ENCODE data around the gene CACNA1B.

Gene CACNA1B

GRCh38 chr9:138075496-138075895 lies 197.9 kb downstream of the CACNA1B start:
- Histone ChIP-seq H3K27ac (no peak overlapping the region), H3K27me3 (no peaks in the 10 kb centered on the region), H3K4me3 (ENCODE audit: low read depth in 1 of 2, low read length in 1 of 2) (no peak overlapping the region), H3K36me3 (no peaks in the 10 kb centered on the region), H3K9me3 (no peaks in the 10 kb centered on the region), H3K4me1 (ENCODE audit: control insufficient read depth in 1 of 2, insufficient read depth in 1 of 2, low read depth in 1 of 2, low read length in 1 of 2) (no peaks in the 10 kb centered on the region)
- TF ChIP-seq CTCF (IDR thresholded peaks at IDR 0.05), result no peak

GRCh38 chr9:138075961-138076649 lies 198.5 kb downstream of the CACNA1B start:
- TF ChIP-seq CTCF (IDR thresholded peaks at IDR 0.05), result no peak
- no peaks in the 10 kb centered on the region for H3K36me3 ChIP-seq
- H3K4me1 ChIP-seq (ENCODE audit: control insufficient read depth in 1 of 2, insufficient read depth in 1 of 2, low read depth in 1 of 2, low read length in 1 of 2), result no peaks in the 10 kb centered on the region
- H3K4me3 ChIP-seq (ENCODE audit: low read depth in 1 of 2, low read length in 1 of 2), result no peak overlapping the region
- H3K27me3 ChIP-seq, result peaks cover under 1% of the 10 kb centered on the region
- no peak overlapping the region for H3K27ac ChIP-seq
- H3K9me3 ChIP-seq, result no peaks in the 10 kb centered on the region

GRCh38 chr9:138076650-138077009 lies 199.0 kb downstream of the CACNA1B start:
- no peak for TF ChIP-seq CTCF (IDR thresholded peaks at IDR 0.05)
- peaks cover 5% of the 10 kb centered on the region for H3K27me3 ChIP-seq

GRCh38 chr9:138077126-138077525 lies 199.5 kb downstream of the CACNA1B start:
- Histone ChIP-seq H3K27ac (no peak overlapping the region), H3K27me3 (peaks cover 5% of the 10 kb centered on the region), H3K36me3 (no peaks in the 10 kb centered on the region), H3K4me3 (ENCODE audit: low read depth in 1 of 2, low read length in 1 of 2) (no peak overlapping the region), H3K4me1 (ENCODE audit: control insufficient read depth in 1 of 2, insufficient read depth in 1 of 2, low read depth in 1 of 2, low read length in 1 of 2) (no peaks in the 10 kb centered on the region), H3K9me3 (no peaks in the 10 kb centered on the region)
- no peak for TF ChIP-seq CTCF (IDR thresholded peaks at IDR 0.05)

More at GRCh38 chr9:138076650-138077009, 199.0 kb downstream of the CACNA1B start:
- H3K36me3 ChIP-seq, result no peaks in the 10 kb centered on the region
- no peaks in the 10 kb centered on the region for H3K9me3 ChIP-seq
- H3K27ac ChIP-seq, result no peak overlapping the region
- H3K4me3 ChIP-seq (ENCODE audit: low read depth in 1 of 2, low read length in 1 of 2), result no peak overlapping the region
- H3K4me1 ChIP-seq (ENCODE audit: control insufficient read depth in 1 of 2, insufficient read depth in 1 of 2, low read depth in 1 of 2, low read length in 1 of 2), result no peaks in the 10 kb centered on the region

GRCh38 chr9:138077898-138078540 lies 200.4 kb downstream of the CACNA1B start:
- no peaks in the 10 kb centered on the region for H3K4me1 ChIP-seq (ENCODE audit: control insufficient read depth in 1 of 2, insufficient read depth in 1 of 2, low read depth in 1 of 2, low read length in 1 of 2)
- no peak overlapping the region for H3K27ac ChIP-seq
- peaks cover 5% of the 10 kb centered on the region for H3K27me3 ChIP-seq
- H3K9me3 ChIP-seq, result no peaks in the 10 kb centered on the region
- no peak for TF ChIP-seq CTCF (IDR thresholded peaks at IDR 0.05)
- H3K36me3 ChIP-seq, result no peaks in the 10 kb centered on the region
- no peak overlapping the region for H3K4me3 ChIP-seq (ENCODE audit: low read depth in 1 of 2, low read length in 1 of 2)

All from neutrophil (primary cell).